ENCODE results near the gene CACNA1G. TPM values are rescaled to one million over a fixed set of nuclear protein-coding genes. Genes with fewer than 3 reads are reported as not detected.

The CACNA1G gene
- polyA plus RNA-seq, 1 donor (not counting 4 experiments of a cell fraction or from before 2014, with no cell fraction given): 0.07 TPM

GRCh38 chr17:50624321-50624934 is 63.9 kb downstream of the CACNA1G start:
- Histone ChIP-seq H4K20me1 (ENCODE audit: control insufficient read depth, extremely low read depth, insufficient read depth, low read length) (no peaks in the 10 kb centered on the region), H3K27me3 (ENCODE audit: control insufficient read depth, extremely low read depth, insufficient read depth, low read length) (peaks cover 21% of the 10 kb centered on the region), H3K9ac (ENCODE audit: control insufficient read depth, extremely low read depth, insufficient read depth, low read length) (no peak overlapping the region), H3K4me1 (ENCODE audit: control insufficient read depth, extremely low read depth, insufficient read depth, low read length) (no peaks in the 10 kb centered on the region), H3K4me2 (ENCODE audit: control insufficient read depth, extremely low read depth, insufficient read depth, low read depth, low read length) (no peak overlapping the region), H3K27ac (ENCODE audit: control insufficient read depth, insufficient read depth, low read length) (no peak overlapping the region), H3K9me3 (ENCODE audit: control insufficient read depth, low read depth, low read length) (no peaks in the 10 kb centered on the region), H2AFZ (ENCODE audit: control insufficient read depth, low read length) (no peak overlapping the region), H3K4me3 (ENCODE audit: control insufficient read depth in 2 of 3, extremely low read depth in 1 of 3, insufficient read depth in 2 of 3, low read depth in 1 of 3, low read length in 3 of 3) (no peak overlapping the region), H3K9me1 (ENCODE audit: control insufficient read depth, extremely low read depth, insufficient read depth, low read length) (no peaks in the 10 kb centered on the region), H3K36me3 (ENCODE audit: control insufficient read depth in 2 of 2, extremely low read depth in 1 of 2, insufficient read depth in 2 of 2, low read length in 2 of 2) (no peaks in the 10 kb centered on the region), H3K79me2 (ENCODE audit: control insufficient read depth, insufficient read depth, low read length) (no peaks in the 10 kb centered on the region)
- peak in 1 of 3 experiments; percentile 13 for TF ChIP-seq CTCF (optimal IDR thresholded peaks at IDR 0.05 in 1 of 3, IDR thresholded peaks at IDR 0.05 in 1 of 3, conservative IDR thresholded peaks at IDR 0.05 in 1 of 3; ENCODE audit: extremely low read depth in 1 of 3, insufficient read depth in 2 of 3, low read length in 3 of 3)
- no peak for TF ChIP-seq EZH2 (IDR thresholded peaks at IDR 0.05; ENCODE audit: low read length)
- FAIRE-seq (no peak), DNase-seq (ENCODE audit: low read depth, low spot score) (no peak)
- dilution Hi-C loops (cut with MboI; ENCODE audit: extremely low pct_ligation_motif_present, low sequenced_read_pairs): no loop called here

GRCh38 chr17:50625032-50625871 is 64.7 kb downstream of the CACNA1G start:
- Histone ChIP-seq H3K27ac (ENCODE audit: control insufficient read depth, insufficient read depth, low read length) (no peak overlapping the region), H3K27me3 (ENCODE audit: control insufficient read depth, extremely low read depth, insufficient read depth, low read length) (peaks cover 21% of the 10 kb centered on the region), H2AFZ (ENCODE audit: control insufficient read depth, low read length) (no peak overlapping the region), H3K4me2 (ENCODE audit: control insufficient read depth, extremely low read depth, insufficient read depth, low read depth, low read length) (no peak overlapping the region), H4K20me1 (ENCODE audit: control insufficient read depth, extremely low read depth, insufficient read depth, low read length) (no peaks in the 10 kb centered on the region), H3K9ac (ENCODE audit: control insufficient read depth, extremely low read depth, insufficient read depth, low read length) (no peak overlapping the region), H3K9me1 (ENCODE audit: control insufficient read depth, extremely low read depth, insufficient read depth, low read length) (no peaks in the 10 kb centered on the region), H3K79me2 (ENCODE audit: control insufficient read depth, insufficient read depth, low read length) (no peaks in the 10 kb centered on the region), H3K4me1 (ENCODE audit: control insufficient read depth, extremely low read depth, insufficient read depth, low read length) (no peaks in the 10 kb centered on the region), H3K9me3 (ENCODE audit: control insufficient read depth, low read depth, low read length) (no peaks in the 10 kb centered on the region), H3K36me3 (ENCODE audit: control insufficient read depth in 2 of 2, extremely low read depth in 1 of 2, insufficient read depth in 2 of 2, low read length in 2 of 2) (no peaks in the 10 kb centered on the region), H3K4me3 (ENCODE audit: control insufficient read depth in 2 of 3, extremely low read depth in 1 of 3, insufficient read depth in 2 of 3, low read depth in 1 of 3, low read length in 3 of 3) (no peak overlapping the region)
- DNase-seq (ENCODE audit: low read depth, low spot score) (no peak), FAIRE-seq (no peak)
- dilution Hi-C loops (cut with MboI; ENCODE audit: extremely low pct_ligation_motif_present, low sequenced_read_pairs): no loop called here
- TF ChIP-seq EZH2 (IDR thresholded peaks at IDR 0.05; ENCODE audit: low read length) (no peak), CTCF (optimal IDR thresholded peaks at IDR 0.05 in 1 of 3, IDR thresholded peaks at IDR 0.05 in 1 of 3, conservative IDR thresholded peaks at IDR 0.05 in 1 of 3; ENCODE audit: extremely low read depth in 1 of 3, insufficient read depth in 2 of 3, low read length in 3 of 3) (no peak)
